GM19455 (cell line): ENCODE results near the gene KMO.
A peak's percentile ranks its signal among the peaks of the same experiment; 100 is the strongest.

Experiments
- ATAC-seq: cut with Tn5 transposase; IDR thresholded peaks from one replicate; pipeline ENCODE4 v1.9.1; 2021; ENCODE audit not compliant: unreplicated experiment

The KMO gene

GRCh38 chr1:241624935-241625334 is 92.8 kb downstream of the KMO start:
- no peak for ATAC-seq

GRCh38 chr1:241627453-241628259 is 95.5 kb downstream of the KMO start:
- peak; percentile 73 for ATAC-seq

DNA sequence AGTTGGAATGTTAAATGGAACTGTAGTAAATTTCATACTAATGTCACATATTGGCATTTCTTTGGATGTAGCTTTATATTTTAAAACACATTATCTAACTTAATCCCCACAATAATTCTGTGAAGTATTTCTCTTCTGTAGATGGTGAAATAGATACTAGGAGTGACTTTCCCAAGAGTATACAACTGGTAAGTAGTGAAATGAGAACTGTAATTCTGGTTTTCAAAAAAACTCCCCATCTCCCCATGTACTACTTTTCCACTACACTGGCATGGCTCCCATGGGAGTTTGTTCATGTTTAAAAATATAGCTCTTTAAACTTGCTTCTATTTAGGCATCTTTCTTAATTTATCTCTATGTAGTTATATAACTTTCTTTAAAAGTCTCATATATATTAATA is 97.8 kb downstream of the KMO start:
- ATAC-seq: no peak

DNA sequence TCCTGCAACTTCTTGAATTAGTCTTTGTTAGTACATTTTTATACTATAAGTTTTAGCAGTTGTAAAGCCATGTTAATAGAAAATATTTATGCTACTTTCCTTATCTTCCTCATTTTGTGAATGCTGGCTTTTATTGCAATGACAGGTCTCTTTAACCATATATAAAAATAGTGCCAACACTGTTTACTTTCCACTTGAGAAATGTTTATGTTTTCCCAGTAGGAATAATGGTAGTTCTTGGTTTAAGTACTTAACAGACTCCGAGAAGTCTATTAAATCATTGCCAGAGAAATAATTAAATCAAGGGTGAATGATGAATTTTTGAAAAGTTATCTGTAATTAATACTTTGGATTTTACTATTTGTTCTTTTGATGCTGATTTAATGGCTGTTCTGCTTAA is 98.3 kb downstream of the KMO start:
- ATAC-seq: no peak

DNA sequence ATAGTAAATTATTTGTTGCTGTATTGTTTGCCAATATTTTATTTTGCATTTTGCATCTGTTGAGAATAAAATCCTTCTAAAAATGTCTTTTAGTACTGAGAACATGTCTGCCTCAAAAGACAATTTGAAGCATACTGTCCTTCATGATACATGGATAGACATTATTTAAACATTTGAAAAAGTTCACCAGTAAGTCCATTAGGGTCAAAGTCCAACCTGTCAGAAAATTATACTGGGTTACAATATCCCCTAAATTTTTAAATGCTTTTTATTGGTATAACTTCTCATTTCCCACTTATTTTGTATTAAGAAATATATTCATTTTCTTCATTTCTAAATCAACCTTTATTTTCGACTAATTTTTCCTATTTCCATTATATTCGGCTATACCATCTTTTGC is 98.7 kb downstream of the KMO start:
- no peak for ATAC-seq

GRCh38 chr1:241631674-241632073 is 99.5 kb downstream of the KMO start:
- ATAC-seq: no peak

GRCh38 chr1:241632987-241633386 is 100.8 kb downstream of the KMO start:
- ATAC-seq: no peak

DNA sequence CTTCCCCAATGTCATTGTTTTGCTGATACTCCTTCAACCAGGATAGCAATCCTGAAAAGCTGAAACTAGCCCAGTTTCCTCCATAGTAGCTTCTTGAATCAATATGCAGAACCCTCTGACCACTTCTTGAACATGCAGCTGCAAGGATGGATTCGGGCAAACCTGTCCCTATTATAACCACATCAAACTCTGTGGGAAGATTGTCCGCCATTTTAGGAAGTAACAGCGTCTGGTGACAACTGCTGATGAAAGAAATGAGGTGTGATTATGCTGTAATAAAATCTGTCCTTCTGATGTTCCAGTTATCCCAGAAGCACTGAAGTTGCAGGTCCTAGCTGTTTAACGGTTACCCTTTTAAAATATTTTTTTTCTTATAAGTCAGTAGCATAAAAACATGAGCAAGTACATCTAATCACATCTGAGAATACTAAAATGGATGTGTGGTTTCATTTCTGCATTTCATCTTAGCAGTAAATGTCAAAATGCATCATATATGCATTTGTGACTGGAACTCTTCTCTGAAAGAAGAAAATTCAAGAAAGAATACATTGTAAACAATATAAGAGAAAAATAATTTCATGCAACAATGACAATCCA is 103.5 kb downstream of the KMO start:
- no peak for ATAC-seq

- ATAC-seq: no peak
Observed at GRCh38 chr1:241636291-241636690, 104.1 kb downstream of the KMO start.

GRCh38 chr1:241637046-241637590 is 104.9 kb downstream of the KMO start:
- ATAC-seq: no peak

- ATAC-seq: no peak
Observed at GRCh38 chr1:241637604-241638003, 105.4 kb downstream of the KMO start.

- no peak for ATAC-seq
Observed at GRCh38 chr1:241638099-241638682, 106.0 kb downstream of the KMO start.

GRCh38 chr1:241638909-241639622 is 106.9 kb downstream of the KMO start:
- no peak for ATAC-seq

- peak; percentile 50 for ATAC-seq
Observed at GRCh38 chr1:241639623-241640148, 107.5 kb downstream of the KMO start.

DNA sequence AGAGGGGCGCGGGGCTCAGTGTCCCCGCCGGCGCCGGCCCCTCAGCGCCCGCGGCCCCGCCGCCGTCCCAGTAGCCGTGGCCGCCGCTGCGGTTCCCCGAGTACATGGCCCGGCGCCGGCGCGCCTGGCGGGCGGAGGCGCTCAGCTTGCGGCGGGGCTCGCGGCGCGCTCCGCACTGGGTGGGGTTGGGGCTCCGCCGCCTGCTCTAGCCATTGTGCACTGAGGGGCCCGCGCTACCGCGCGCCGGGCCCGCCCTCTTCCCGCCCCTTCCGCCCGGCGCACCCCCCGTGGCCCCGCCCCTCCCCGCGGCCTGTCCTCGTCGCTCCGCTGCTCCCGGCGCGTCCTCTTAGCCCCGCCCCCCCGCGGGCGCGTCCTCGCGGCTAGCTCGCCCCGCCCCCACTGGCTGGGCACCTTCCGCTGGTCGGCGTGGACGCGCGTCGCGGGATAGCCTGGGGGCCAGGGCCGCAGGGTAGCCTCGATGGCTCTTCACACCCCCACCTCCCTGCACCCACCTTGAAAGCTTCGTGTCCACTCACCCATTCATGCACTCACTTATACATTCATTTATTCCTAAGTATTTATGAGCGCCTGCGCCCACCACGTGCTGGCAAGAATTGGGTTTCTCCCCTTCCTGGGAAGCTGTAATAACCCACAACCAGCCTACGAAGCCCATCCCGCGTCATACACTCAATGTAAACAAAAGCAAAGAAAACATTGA is 108.1 kb downstream of the KMO start, which contains the start of the genes CHML and OPN3:
TSS of gene CHML (minus strand) at position 221 of the 718 bp plus-strand sequence. CDS start 4,603 bp downstream, outside the sequence.
TSS of gene OPN3 (minus strand) at position 221 of the 718 bp plus-strand sequence. CDS start at position 106, 115 bp downstream.
- peak; percentile 92 for ATAC-seq

DNA sequence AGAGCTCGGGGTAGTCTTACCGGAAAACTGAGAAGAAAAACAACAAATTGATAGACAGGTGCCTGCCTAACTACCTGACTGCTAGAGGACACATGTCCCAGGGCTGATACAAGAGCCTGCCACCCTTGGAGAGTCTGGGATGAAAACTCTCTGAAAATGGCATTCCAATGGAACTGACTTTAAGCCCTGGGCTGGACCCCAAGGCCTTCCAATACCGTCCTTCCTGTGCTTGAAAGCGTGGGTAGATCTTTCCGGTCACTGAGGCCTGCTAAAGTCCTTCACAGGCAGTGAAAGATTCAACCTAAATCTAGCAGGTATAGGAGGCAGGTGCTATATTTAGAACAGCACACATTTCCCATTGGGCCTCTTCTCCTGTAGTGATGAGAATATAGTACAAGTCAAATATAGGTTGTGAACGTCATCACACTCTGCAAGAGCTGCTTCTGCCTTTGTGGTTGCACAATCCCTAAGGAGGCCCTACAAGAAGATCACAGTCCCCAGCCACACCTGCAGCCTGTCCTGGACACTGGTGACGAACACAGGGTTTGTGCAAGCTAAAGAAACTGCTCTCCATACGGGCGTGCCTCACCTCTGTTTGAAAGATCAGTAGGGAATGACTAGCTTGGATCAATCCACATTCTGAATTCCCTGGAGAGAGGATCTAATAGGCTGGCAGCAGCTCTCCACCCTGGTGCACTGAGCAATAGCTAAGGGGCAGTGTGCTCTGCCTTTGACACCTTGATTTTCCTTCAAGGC is 108.9 kb downstream of the KMO start:
- no peak for ATAC-seq

DNA sequence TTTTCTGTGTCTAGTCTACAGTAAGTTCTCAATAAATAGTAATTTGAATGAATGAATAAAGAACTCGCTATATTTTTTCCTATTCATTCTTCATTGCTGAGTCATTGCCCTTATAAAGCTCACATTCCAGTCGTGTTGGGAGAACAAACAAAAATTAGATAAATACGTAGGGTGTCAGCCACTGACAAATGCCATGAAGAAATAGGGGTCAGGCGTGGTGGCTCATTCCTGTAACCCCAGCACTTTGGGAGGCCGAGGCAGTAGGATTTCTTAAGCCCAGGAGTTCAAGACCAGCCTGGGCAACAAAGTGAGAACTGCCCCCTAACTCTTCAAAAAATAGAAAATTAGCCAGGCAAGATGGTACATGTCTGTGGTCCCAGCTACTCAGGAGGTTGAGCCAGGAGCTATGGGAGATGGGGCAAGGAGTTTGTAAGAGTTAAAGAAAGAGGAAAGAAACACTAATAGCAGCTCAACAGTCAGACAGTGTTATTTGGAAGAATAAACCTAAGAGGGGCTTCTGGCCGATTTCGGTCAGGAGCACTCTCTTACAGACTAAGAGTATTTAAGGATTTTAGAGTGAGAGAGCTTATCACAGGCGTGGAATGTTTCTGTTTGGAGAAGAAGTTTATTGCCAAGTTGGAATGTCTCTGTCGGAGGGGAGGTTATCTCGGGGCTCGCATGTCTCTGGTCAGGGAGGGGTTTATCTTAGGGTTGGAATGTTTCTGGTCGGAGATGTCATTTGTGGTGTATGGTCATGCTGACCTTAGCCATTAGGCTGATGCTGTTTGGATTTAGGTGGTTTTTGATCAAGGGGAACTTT is 109.8 kb downstream of the KMO start:
- no peak for ATAC-seq

- ATAC-seq: no peak
Observed at GRCh38 chr1:241642593-241642944, 110.4 kb downstream of the KMO start.

- ATAC-seq: no peak
Observed at GRCh38 chr1:241644259-241644658, 112.1 kb downstream of the KMO start.
